ENCODE measurements around the gene LDLRAD4. TPM values are rescaled to one million over a fixed set of nuclear protein-coding genes. Genes with fewer than 3 reads are reported as not detected.
A peak's percentile ranks its signal among the peaks of the same experiment; 100 is the strongest.

Gene LDLRAD4
- total RNA-seq, 2 experiments from 2014 or later = 37.3 to 38.5 TPM

DNA sequence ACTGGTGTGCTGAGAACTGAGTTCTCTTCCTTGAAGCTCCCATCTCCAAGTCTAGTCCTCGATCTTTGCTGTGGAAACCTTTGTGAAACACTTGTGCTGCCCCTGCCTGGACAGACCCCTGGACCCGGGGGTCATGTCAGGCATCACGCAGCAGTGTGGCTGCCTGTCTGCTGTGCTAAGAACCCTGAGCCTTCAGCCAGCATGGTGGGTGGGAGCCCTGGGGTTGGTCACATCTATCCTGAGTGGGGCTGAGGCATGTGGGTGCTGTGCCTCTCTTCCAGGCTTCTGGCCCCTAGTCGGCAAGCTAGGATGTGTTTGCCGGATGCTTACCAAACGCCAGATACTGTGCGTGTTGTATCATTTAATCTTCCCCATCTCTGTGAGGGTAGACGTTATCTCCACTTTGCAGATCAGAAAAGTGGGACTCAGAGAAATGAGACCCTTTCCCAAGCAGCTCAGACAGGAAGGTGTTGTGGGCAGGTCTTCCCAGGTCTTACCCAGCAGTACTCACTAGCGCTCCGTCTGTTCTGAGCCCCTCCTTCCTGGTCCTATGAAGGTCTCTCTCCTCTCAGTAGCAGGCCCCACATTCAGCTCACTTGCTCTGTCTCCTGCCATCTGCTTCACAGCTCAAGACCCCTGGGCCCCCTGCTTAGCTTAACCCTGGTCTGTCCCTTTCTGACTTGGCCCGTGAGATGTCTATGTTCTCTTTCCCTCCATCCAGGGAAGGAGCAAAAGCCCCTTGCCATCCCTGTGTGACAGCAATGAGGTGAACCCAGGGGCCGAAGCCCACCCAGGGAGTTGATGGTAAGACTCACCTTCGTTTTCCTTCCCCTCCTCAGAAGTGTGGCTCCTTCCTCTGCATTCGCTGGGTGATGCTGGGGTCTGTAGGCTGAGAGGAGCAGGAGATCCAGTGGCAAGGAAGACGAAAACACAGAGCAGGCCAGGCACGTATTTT is 265.0 kb downstream of the LDLRAD4 start:
- no peak for ATAC-seq
- peaks cover 53% of the 10 kb centered on the region for H3K4me1 Mint-ChIP-seq (ENCODE audit: low read depth)
- H3K4me3 Mint-ChIP-seq = no peak overlapping the region
- H3K9me3 Mint-ChIP-seq = no peaks in the 10 kb centered on the region
- ChIA-PET POLR2A (interaction anchor here (0.6 kb wide), 1 partner anchor 8 kb away, joined by 3 read pairs; no protein-coding TSS in a partner anchor), CTCF (interaction anchor here (1.0 kb wide), 1 partner anchor 267 kb away, joined by 3 read pairs; no protein-coding TSS in a partner anchor)
- H3K27ac Mint-ChIP-seq = peak overlapping the region; percentile 52
- intact Hi-C loops (cut with micrococcal nuclease) = no loop called here
- TF ChIP-seq, protein P1, sequence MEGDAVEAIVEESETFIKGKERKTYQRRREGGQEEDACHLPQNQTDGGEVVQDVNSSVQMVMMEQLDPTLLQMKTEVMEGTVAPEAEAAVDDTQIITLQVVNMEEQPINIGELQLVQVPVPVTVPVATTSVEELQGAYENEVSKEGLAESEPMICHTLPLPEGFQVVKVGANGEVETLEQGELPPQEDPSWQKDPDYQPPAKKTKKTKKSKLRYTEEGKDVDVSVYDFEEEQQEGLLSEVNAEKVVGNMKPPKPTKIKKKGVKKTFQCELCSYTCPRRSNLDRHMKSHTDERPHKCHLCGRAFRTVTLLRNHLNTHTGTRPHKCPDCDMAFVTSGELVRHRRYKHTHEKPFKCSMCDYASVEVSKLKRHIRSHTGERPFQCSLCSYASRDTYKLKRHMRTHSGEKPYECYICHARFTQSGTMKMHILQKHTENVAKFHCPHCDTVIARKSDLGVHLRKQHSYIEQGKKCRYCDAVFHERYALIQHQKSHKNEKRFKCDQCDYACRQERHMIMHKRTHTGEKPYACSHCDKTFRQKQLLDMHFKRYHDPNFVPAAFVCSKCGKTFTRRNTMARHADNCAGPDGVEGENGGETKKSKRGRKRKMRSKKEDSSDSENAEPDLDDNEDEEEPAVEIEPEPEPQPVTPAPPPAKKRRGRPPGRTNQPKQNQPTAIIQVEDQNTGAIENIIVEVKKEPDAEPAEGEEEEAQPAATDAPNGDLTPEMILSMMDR (IDR thresholded peaks at IDR 0.05) = no peak
- H3K36me3 Mint-ChIP-seq (ENCODE audit: low read depth) = peaks cover 15% of the 10 kb centered on the region
- no peak for DNase-seq
- no peaks in the 10 kb centered on the region for H3K27me3 Mint-ChIP-seq

DNA sequence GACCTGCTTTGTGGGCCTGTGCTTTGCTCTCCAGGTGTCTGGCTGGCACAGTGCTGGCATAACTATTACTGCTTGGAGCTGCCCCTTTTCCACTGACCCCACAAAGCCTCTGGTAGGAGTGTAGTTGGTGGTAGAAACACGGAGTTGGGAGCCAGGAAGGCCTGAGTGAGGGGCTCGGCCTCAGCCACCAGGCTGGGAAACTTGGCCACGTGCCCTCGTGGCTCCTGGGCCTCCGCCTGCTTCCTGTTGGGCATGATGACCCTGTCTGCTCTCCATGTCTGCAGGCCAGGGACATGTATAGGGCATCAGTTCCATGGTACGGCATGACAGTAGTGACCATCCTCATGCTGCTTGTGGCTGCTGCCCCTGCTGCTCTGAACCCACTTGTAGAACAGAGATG is 266.6 kb downstream of the LDLRAD4 start:
- ChIA-PET POLR2A (no interaction called here), CTCF (interaction anchor here (1.0 kb wide), 1 partner anchor 42 kb away, joined by 3 read pairs; no protein-coding TSS in a partner anchor)
- intact Hi-C loops (cut with micrococcal nuclease) = no loop called here
- ATAC-seq (no peak), DNase-seq (no peak)
- no peak overlapping the region for H3K4me3 Mint-ChIP-seq
- H3K27me3 Mint-ChIP-seq = no peaks in the 10 kb centered on the region
- no peak overlapping the region for H3K27ac Mint-ChIP-seq
- H3K36me3 Mint-ChIP-seq (ENCODE audit: low read depth) = peaks cover 10% of the 10 kb centered on the region
- H3K4me1 Mint-ChIP-seq (ENCODE audit: low read depth) = peaks cover 54% of the 10 kb centered on the region
- H3K9me3 Mint-ChIP-seq = no peaks in the 10 kb centered on the region
- TF ChIP-seq, protein P1 (IDR thresholded peaks at IDR 0.05) = no peak

DNA sequence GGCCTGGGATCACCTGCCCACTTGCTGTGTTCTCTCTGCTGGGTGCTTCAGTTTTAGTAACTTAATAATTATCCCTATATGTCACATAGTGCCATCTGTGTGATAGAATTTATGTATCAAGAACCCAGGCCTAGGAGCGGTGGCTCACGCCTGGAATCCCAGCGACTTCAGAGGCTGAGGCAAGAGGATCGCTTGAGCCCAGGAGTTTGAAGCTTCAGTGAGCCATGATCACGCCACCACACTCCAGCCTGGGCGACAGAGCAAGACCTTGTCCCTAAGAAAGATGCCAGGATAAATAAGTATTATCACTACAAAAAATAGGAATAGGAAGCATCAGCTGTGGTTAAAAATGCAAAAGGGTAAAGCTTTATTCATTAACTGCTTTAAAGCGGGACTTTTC is 267.0 kb downstream of the LDLRAD4 start:
- ATAC-seq = no peak
- peaks cover 10% of the 10 kb centered on the region for H3K36me3 Mint-ChIP-seq (ENCODE audit: low read depth)
- no peak for DNase-seq
- no peak overlapping the region for H3K4me3 Mint-ChIP-seq
- no peaks in the 10 kb centered on the region for H3K9me3 Mint-ChIP-seq
- TF ChIP-seq, protein P1 (IDR thresholded peaks at IDR 0.05) = no peak
- H3K4me1 Mint-ChIP-seq (ENCODE audit: low read depth) = peaks cover 50% of the 10 kb centered on the region
- H3K27me3 Mint-ChIP-seq = no peaks in the 10 kb centered on the region
- ChIA-PET CTCF (no interaction called here), POLR2A (no interaction called here)
- H3K27ac Mint-ChIP-seq = no peak overlapping the region
- intact Hi-C loops (cut with micrococcal nuclease) = no loop called here

DNA sequence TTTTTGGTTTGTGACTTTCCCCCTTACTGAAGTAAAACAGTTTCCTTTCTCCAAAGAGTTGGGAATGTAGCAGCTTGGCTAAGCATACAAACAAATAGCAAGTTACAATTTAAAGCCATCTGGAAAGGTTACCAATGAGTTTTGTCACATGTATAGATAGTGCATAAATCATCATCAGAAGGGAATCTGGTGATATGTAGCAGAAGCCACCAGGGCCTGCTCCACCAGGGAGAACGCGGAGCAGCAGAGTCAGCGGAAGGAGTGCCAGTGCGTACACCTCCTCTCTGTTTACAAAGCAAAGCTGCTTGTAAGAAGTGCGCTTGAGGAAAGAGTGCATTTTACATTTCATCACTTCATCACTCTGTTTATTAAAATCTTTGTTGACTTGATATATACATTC is 267.7 kb downstream of the LDLRAD4 start:
- TF ChIP-seq, protein P1 (IDR thresholded peaks at IDR 0.05) = no peak
- Mint-ChIP-seq H3K4me1 (ENCODE audit: low read depth) (peaks cover 45% of the 10 kb centered on the region), H3K9me3 (no peaks in the 10 kb centered on the region), H3K27me3 (no peaks in the 10 kb centered on the region), H3K4me3 (no peak overlapping the region), H3K36me3 (ENCODE audit: low read depth) (peaks cover 10% of the 10 kb centered on the region), H3K27ac (no peak overlapping the region)
- ATAC-seq (no peak), DNase-seq (no peak)
- intact Hi-C loops (cut with micrococcal nuclease) = no loop called here
- CTCF ChIA-PET = no interaction called here
- POLR2A ChIA-PET = no interaction called here

DNA sequence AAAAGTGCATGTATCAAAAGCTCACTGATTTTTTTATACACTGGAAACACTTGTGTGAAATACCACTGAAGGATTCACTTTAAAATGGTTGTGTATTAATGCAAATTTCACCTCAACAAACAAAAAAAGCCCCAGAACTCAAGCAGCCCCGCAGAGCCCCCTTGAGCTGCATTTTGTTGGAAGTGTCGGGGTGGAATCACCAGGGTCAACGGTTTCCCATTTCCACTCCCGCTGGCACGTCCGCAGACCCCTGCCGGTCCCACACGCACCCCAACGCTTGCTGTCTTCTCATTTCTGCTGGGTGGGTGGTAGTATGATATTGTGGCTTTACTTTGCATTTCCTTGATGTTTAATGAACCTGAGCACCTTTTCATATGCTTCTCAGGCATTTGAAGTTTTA is 268.1 kb downstream of the LDLRAD4 start:
- Mint-ChIP-seq H3K9me3 (no peaks in the 10 kb centered on the region), H3K36me3 (ENCODE audit: low read depth) (peaks cover 10% of the 10 kb centered on the region), H3K27me3 (no peaks in the 10 kb centered on the region), H3K4me1 (ENCODE audit: low read depth) (peaks cover 41% of the 10 kb centered on the region), H3K27ac (no peak overlapping the region), H3K4me3 (no peak overlapping the region)
- ChIA-PET POLR2A (no interaction called here), CTCF (no interaction called here)
- intact Hi-C loops (cut with micrococcal nuclease) = no loop called here
- ATAC-seq = no peak
- TF ChIP-seq, protein P1 (IDR thresholded peaks at IDR 0.05) = no peak
- DNase-seq = no peak
